Panc1 (cell line): ENCODE data around the gene RASSF10. TPM values are rescaled to one million over a fixed set of nuclear protein-coding genes. Genes with fewer than 3 reads are reported as not detected.

Source experiments
- ATAC-seq: fragments of 200-7000 bp; cut with Tn5 transposase; 2 replicates; pipeline ENCODE4 v1.9.1; 2020; ENCODE audit warnings: mild to moderate bottlenecking, moderate library complexity
- BruUV-seq: library from RNA; stranded (reverse); fragments of 400-500 nt; replicated peaks from 2 replicates; lab custom pipeline; 2021; lab: Mats Ljungman, UMichigan
- CTCF ChIA-PET: fragments of 300-600 bp; sonication (Branson Sonifier 250); formaldehyde crosslinking; loops from one replicate; lab custom pipeline; 2022; ENCODE audit warnings: antibody characterized with exemption; lab: Charles Lee
- POLR2A ChIA-PET: fragments of 300-600 bp; sonication (Branson Sonifier 250); formaldehyde crosslinking; loops from one replicate; lab custom pipeline; 2022; ENCODE audit warnings: antibody characterized with exemption; lab: Charles Lee
- DNase-seq: peaks from one replicate; pipeline ENCODE4 v3.0.0-alpha.2; 2010; ENCODE audit warnings: low read depth, low spot score
- H3K27ac ChIP-seq: 2 replicates; pipeline ENCODE4 v1.5.1; 2011; ENCODE audit warnings: mild to moderate bottlenecking, low read length, inconsistent platforms
- H3K27me3 ChIP-seq: fragments of 200-500 bp; sonication (Bioruptor generic); 2 replicates; pipeline ENCODE4 v1.6.0; 2014; ENCODE audit warnings: low read length, inconsistent platforms; ENCODE audit not compliant: control insufficient read depth, insufficient read depth
- H3K36me3 ChIP-seq: fragments of 200-500 bp; sonication (Bioruptor generic); 2 replicates; pipeline ENCODE4 v1.5.1; 2014; ENCODE audit warnings: inconsistent platforms, mild to moderate bottlenecking, low read length, moderate library complexity; ENCODE audit not compliant: control insufficient read depth, insufficient read depth
- H3K4me1 ChIP-seq: 2 replicates; pipeline ENCODE4 v1.5.1; 2011; ENCODE audit warnings: inconsistent platforms, mild to moderate bottlenecking, low read length, moderate library complexity; ENCODE audit not compliant: control insufficient read depth, insufficient read depth
- H3K4me3 ChIP-seq, 2 experiments: 2 replicates each; pipeline ENCODE4 v1.5.1; 2011 to 2012; ENCODE audit warnings: low read depth in 2 of 2, low read length in 2 of 2, mild to moderate bottlenecking in 2 of 2, inconsistent platforms in 1 of 2, moderate library complexity in 1 of 2
- H3K9me3 ChIP-seq: fragments of 200-500 bp; sonication (Bioruptor generic); 2 replicates; pipeline ENCODE4 v1.5.1; 2014; ENCODE audit warnings: low read depth, mild to moderate bottlenecking, inconsistent platforms, low read length, moderate library complexity; ENCODE audit not compliant: control insufficient read depth, insufficient read depth
- CTCF ChIP-seq: fragments of 450-650 bp; IDR thresholded peaks from 2 replicates; pipeline ENCODE4 v1.5.1; 2017; ENCODE audit warnings: mild to moderate bottlenecking
- POLR2AphosphoS5 ChIP-seq: IDR thresholded peaks from 2 replicates; pipeline ENCODE4 v1.6.1; 2012; ENCODE audit warnings: mild to moderate bottlenecking, low read depth, low read length, moderate library complexity
- REST ChIP-seq, 2 experiments: IDR thresholded peaks; 2 replicates each; pipeline ENCODE4 v1.6.1; 2011 to 2012; ENCODE audit warnings: low read depth in 2 of 2, control low read depth in 1 of 2, low read length in 1 of 2, mild to moderate bottlenecking in 1 of 2, moderate library complexity in 1 of 2; ENCODE audit not compliant: insufficient read depth in 1 of 2
- SIN3A ChIP-seq: IDR thresholded peaks from 2 replicates; pipeline ENCODE4 v1.6.1; 2012; ENCODE audit warnings: low read depth, mild to moderate bottlenecking, low read length, moderate library complexity, borderline replicate concordance; ENCODE audit not compliant: insufficient read depth
- TCF7L2 ChIP-seq: IDR thresholded peaks from 2 replicates; pipeline ENCODE4 v1.6.1; 2011; ENCODE audit warnings: mild to moderate bottlenecking, low read depth, low read length, inconsistent platforms
- in situ Hi-C: cut with HindIII; loops from 2 replicates; pipeline ENCODE4 v1.10.0; 2016; ENCODE audit warnings: low sequenced_read_pairs, low pct_unique_long_range_greater_than_20kb
- intact Hi-C: fragments of 100-400 bp; cut with micrococcal nuclease; formaldehyde crosslinking; loops from one replicate; pipeline ENCODE4 v1.10.0; 2022; ENCODE audit not compliant: unreplicated experiment
- total RNA-seq: library from RNA; stranded (reverse); gene quantifications from one replicate; pipeline ENCODE4 v1.2.1, GENCODE V29; 2021; ENCODE audit not compliant: unreplicated experiment

Gene RASSF10
- total RNA-seq, 1 experiment from 2014 or later = not detected

- no peak for TF ChIP-seq REST (IDR thresholded peaks at IDR 0.05; ENCODE audit: insufficient read depth in 1 of 2, low read depth in 2 of 2, low read length in 1 of 2)
- no peak for TF ChIP-seq SIN3A
- no peak for TF ChIP-seq TCF7L2
- peak; percentile 89 for TF ChIP-seq CTCF
- TF ChIP-seq POLR2AphosphoS5 = no peak
- H3K4me1 ChIP-seq = no peaks in the 10 kb centered on the region
- H3K27ac ChIP-seq = no peak overlapping the region
- no peaks in the 10 kb centered on the region for H3K36me3 ChIP-seq
- in situ Hi-C loops = no loop called here
- H3K9me3 ChIP-seq = no peaks in the 10 kb centered on the region
- no peak overlapping the region for H3K4me3 ChIP-seq
- intact Hi-C loops = loop anchor here (2.0 to 5.0 kb wide), 3 partner anchors 183 to 381 kb away; no protein-coding TSS in a partner anchor
- ATAC-seq (peak; percentile 98), DNase-seq (no peak)
- BruUV-seq = no TSS peak
- peaks cover 8% of the 10 kb centered on the region; the same call in 1 of the 2 replicates for H3K27me3 ChIP-seq
- CTCF ChIA-PET = interaction anchor here (0.6 to 1.3 kb wide), 10 partner anchors 16 to 633 kb away, joined by 3 to 11 read pairs (median 4); no protein-coding TSS in a partner anchor
- POLR2A ChIA-PET = no interaction called here
Measured at GRCh38 chr11:12963792-12964536, 45.2 kb upstream of the RASSF10 start.

- TF ChIP-seq CTCF (no peak), POLR2AphosphoS5 (no peak), REST (IDR thresholded peaks at IDR 0.05; ENCODE audit: insufficient read depth in 1 of 2, low read depth in 2 of 2, low read length in 1 of 2) (no peak), SIN3A (no peak), TCF7L2 (no peak)
- no TSS peak for BruUV-seq
- H3K27ac ChIP-seq = no peak overlapping the region
- H3K9me3 ChIP-seq = no peaks in the 10 kb centered on the region
- no peak for ATAC-seq
- peaks cover 8% of the 10 kb centered on the region; the same call in 1 of the 2 replicates for H3K27me3 ChIP-seq
- H3K4me3 ChIP-seq = no peak overlapping the region
- intact Hi-C loops = loop anchor here (2.0 to 5.0 kb wide), 3 partner anchors 183 to 380 kb away; no protein-coding TSS in a partner anchor
- no peak for DNase-seq
- ChIA-PET CTCF (interaction anchor here (0.6 to 1.3 kb wide), 3 partner anchors 15 to 634 kb away, joined by 4 to 11 read pairs (median 4); no protein-coding TSS in a partner anchor), POLR2A (no interaction called here)
- no peaks in the 10 kb centered on the region for H3K36me3 ChIP-seq
- in situ Hi-C loops = no loop called here
- H3K4me1 ChIP-seq = no peaks in the 10 kb centered on the region
Measured at GRCh38 chr11:12964650-12965049, 44.5 kb upstream of the RASSF10 start.
